ENCODE results near the gene MAS1. TPM values are rescaled to one million over a fixed set of nuclear protein-coding genes. Genes with fewer than 3 reads are reported as not detected.

MAS1 gene
- polyA plus RNA-seq, 2 of the 4 experiments (the other 2 are of a cell fraction) = not detected

DNA sequence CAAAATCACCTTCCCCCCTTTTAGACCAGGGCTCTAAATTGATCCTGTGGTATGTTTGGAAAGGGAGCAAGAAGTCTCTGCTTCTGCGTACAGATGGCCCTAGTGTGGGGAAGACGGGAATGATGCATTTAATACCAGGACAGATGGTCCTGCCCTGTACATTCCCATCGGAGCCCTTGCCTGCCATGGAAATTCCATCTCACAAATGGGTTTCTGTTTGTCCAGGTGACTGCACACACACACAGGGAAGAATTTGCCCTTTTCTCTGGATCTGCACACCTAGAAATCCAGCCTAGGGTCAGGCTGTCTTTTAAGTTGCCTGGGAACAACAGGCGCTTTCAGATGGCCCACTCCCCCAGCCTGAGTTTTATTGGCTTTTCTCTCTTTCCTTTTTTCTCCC is 1.3 kb downstream of the MAS1 start:
- H3K4me1 ChIP-seq = no peaks in the 10 kb centered on the region
- CTCF ChIA-PET = no interaction called here
- POLR2A ChIA-PET = no interaction called here
- no peak overlapping the region for H3K27ac ChIP-seq
- H3K4me3 ChIP-seq = no peak overlapping the region
- H3K4me2 ChIP-seq = no peak overlapping the region
- H3K9me3 ChIP-seq = no peaks in the 10 kb centered on the region
- FAIRE-seq (no peak), ATAC-seq (no peak), DNase-seq (ENCODE audit: low read depth in 1 of 2, low spot score in 1 of 2) (no peak)
- TF ChIP-seq, protein P1, sequence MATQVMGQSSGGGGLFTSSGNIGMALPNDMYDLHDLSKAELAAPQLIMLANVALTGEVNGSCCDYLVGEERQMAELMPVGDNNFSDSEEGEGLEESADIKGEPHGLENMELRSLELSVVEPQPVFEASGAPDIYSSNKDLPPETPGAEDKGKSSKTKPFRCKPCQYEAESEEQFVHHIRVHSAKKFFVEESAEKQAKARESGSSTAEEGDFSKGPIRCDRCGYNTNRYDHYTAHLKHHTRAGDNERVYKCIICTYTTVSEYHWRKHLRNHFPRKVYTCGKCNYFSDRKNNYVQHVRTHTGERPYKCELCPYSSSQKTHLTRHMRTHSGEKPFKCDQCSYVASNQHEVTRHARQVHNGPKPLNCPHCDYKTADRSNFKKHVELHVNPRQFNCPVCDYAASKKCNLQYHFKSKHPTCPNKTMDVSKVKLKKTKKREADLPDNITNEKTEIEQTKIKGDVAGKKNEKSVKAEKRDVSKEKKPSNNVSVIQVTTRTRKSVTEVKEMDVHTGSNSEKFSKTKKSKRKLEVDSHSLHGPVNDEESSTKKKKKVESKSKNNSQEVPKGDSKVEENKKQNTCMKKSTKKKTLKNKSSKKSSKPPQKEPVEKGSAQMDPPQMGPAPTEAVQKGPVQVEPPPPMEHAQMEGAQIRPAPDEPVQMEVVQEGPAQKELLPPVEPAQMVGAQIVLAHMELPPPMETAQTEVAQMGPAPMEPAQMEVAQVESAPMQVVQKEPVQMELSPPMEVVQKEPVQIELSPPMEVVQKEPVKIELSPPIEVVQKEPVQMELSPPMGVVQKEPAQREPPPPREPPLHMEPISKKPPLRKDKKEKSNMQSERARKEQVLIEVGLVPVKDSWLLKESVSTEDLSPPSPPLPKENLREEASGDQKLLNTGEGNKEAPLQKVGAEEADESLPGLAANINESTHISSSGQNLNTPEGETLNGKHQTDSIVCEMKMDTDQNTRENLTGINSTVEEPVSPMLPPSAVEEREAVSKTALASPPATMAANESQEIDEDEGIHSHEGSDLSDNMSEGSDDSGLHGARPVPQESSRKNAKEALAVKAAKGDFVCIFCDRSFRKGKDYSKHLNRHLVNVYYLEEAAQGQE (IDR thresholded peaks at IDR 0.05) = no peak
- TF ChIP-seq, protein P2, sequence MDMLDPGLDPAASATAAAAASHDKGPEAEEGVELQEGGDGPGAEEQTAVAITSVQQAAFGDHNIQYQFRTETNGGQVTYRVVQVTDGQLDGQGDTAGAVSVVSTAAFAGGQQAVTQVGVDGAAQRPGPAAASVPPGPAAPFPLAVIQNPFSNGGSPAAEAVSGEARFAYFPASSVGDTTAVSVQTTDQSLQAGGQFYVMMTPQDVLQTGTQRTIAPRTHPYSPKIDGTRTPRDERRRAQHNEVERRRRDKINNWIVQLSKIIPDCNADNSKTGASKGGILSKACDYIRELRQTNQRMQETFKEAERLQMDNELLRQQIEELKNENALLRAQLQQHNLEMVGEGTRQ (IDR thresholded peaks at IDR 0.05) = no peak
- TF ChIP-seq EP300 (IDR thresholded peaks at IDR 0.05) (no peak), TP53 (CRISPR knock-in tag; IDR thresholded peaks at IDR 0.05) (no peak), RNF2 (IDR thresholded peaks at IDR 0.05; ENCODE audit: borderline replicate concordance, low read depth) (no peak), FOSL2 (IDR thresholded peaks at IDR 0.05) (no peak), FOSL2 (CRISPR knock-in tag; IDR thresholded peaks at IDR 0.05) (no peak), GATA3 (IDR thresholded peaks at IDR 0.05; ENCODE audit: borderline replicate concordance) (no peak), CHD2 (IDR thresholded peaks at IDR 0.05; ENCODE audit: low read length, partially characterized antibody) (no peak), CBX8 (IDR thresholded peaks at IDR 0.05) (no peak), PHF8 (IDR thresholded peaks at IDR 0.05; ENCODE audit: borderline replicate concordance, low read depth) (no peak), ESRRA (IDR thresholded peaks at IDR 0.05; ENCODE audit: borderline replicate concordance, low read length) (no peak), KDM5A (IDR thresholded peaks at IDR 0.05) (no peak), ZSCAN20 (CRISPR knock-in tag; IDR thresholded peaks at IDR 0.05) (no peak), BHLHE40 (IDR thresholded peaks at IDR 0.05; ENCODE audit: low read depth, low read length) (no peak), RARB (CRISPR knock-in tag; IDR thresholded peaks at IDR 0.05) (no peak)
- TF ChIP-seq, protein P3, sequence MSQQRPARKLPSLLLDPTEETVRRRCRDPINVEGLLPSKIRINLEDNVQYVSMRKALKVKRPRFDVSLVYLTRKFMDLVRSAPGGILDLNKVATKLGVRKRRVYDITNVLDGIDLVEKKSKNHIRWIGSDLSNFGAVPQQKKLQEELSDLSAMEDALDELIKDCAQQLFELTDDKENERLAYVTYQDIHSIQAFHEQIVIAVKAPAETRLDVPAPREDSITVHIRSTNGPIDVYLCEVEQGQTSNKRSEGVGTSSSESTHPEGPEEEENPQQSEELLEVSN (IDR thresholded peaks at IDR 0.05; ENCODE audit: borderline replicate concordance, low read depth) = no peak
- TF ChIP-seq, protein P4, sequence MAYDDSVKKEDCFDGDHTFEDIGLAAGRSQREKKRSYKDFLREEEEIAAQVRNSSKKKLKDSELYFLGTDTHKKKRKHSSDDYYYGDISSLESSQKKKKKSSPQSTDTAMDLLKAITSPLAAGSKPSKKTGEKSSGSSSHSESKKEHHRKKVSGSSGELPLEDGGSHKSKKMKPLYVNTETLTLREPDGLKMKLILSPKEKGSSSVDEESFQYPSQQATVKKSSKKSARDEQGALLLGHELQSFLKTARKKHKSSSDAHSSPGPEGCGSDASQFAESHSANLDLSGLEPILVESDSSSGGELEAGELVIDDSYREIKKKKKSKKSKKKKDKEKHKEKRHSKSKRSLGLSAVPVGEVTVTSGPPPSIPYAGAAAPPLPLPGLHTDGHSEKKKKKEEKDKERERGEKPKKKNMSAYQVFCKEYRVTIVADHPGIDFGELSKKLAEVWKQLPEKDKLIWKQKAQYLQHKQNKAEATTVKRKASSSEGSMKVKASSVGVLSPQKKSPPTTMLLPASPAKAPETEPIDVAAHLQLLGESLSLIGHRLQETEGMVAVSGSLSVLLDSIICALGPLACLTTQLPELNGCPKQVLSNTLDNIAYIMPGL (CRISPR knock-in tag; IDR thresholded peaks at IDR 0.05; ENCODE audit: borderline replicate concordance) = no peak
- TF ChIP-seq, protein P5, sequence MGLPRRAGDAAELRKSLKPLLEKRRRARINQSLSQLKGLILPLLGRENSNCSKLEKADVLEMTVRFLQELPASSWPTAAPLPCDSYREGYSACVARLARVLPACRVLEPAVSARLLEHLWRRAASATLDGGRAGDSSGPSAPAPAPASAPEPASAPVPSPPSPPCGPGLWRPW (IDR thresholded peaks at IDR 0.05) = no peak
- TF ChIP-seq, protein P6, sequence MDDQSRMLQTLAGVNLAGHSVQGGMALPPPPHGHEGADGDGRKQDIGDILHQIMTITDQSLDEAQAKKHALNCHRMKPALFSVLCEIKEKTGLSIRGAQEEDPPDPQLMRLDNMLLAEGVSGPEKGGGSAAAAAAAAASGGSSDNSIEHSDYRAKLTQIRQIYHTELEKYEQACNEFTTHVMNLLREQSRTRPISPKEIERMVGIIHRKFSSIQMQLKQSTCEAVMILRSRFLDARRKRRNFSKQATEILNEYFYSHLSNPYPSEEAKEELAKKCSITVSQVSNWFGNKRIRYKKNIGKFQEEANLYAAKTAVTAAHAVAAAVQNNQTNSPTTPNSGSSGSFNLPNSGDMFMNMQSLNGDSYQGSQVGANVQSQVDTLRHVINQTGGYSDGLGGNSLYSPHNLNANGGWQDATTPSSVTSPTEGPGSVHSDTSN (IDR thresholded peaks at IDR 0.05) = no peak
- TF ChIP-seq, protein P7, sequence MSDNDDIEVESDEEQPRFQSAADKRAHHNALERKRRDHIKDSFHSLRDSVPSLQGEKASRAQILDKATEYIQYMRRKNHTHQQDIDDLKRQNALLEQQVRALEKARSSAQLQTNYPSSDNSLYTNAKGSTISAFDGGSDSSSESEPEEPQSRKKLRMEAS (IDR thresholded peaks at IDR 0.05) = no peak
- 39% methylated on average over 4 of the region's 4 CpGs for WGBS (ENCODE audit: missing lambda C conversion rate)
